GM23248 (cell line): Measurements from ENCODE around the gene TNS3.

Source experiments
- EZH2 ChIP-seq: fragments of 200-600 bp; sonication (generic); IDR thresholded peaks from 2 replicates; pipeline ENCODE4 v1.6.1; 2018; ENCODE audit warnings: antibody characterized with exemption, mild to moderate bottlenecking; ENCODE audit not compliant: insufficient read depth, poor library complexity, severe bottlenecking
- EZH2phosphoT487 ChIP-seq: fragments of 200-600 bp; sonication (generic); IDR thresholded peaks from 2 replicates; pipeline ENCODE4 v1.6.1; 2018; ENCODE audit warnings: antibody characterized with exemption, moderate library complexity, mild to moderate bottlenecking, low read depth; ENCODE audit not compliant: insufficient read depth

- TF ChIP-seq EZH2 (no peak), EZH2phosphoT487 (no peak)
Measured at GRCh38 chr7:47621979-47622561, 40.2 kb upstream of the TNS3 start.
